ENCODE measurements around the gene MICU1. TPM values are rescaled to one million over a fixed set of nuclear protein-coding genes. Genes with fewer than 3 reads are reported as not detected.

MICU1 gene
- total RNA-seq, 1 experiment from 2014 or later = 39.4 TPM

DNA sequence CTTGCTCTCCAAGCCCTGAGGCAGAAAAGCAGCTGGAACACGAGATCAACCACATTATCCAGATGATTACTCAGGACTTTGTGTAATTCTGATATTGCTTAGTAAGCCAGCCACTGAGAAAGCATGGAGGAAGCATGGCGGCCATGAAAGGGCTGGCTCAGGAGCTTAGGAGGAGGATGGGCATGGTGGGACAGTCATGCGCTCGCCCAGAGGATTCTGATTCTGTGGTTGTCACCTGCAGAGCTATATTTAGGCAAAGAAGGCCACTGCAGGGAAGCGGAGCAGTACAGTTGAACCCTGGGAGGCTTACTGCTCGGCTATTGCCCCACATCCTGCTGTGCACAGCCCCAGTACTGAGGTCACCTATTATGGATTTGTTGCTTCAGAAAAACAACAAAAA, 142.4 kb downstream of the MICU1 start:
- POLR2A ChIA-PET = no interaction called here
- no TSS peak for BruUV-seq (replicated peaks)
- DNase-seq (ENCODE audit: low read depth, low spot score) = no peak

DNA sequence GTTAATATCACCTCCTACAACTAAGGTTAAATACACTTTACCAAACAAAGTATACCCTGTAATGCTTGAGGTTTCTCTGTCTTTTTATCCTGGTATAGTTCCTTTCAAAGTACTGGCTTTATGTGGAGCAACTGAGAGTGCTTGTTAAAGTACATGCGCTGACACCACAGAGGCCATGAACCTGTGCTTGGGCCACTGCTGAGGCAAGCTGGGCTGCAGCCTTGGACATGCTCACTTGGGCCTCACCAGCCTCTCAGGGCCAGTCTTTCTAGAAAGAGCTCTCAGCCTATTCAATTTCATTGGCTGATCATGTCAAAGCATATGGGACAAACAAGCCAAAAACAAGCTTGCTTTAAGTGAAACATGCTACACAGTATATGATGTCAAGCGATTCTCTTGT, 145.0 kb downstream of the MICU1 start:
- BruUV-seq (replicated peaks) = no TSS peak
- DNase-seq (ENCODE audit: low read depth, low spot score) (no peak), ATAC-seq (no peak)
- no peaks in the 10 kb centered on the region for H3K27me3 ChIP-seq (ENCODE audit: insufficient read depth, low read length)
- no peaks in the 10 kb centered on the region for H3K9me3 ChIP-seq (ENCODE audit: control insufficient read depth in 1 of 2, insufficient read depth in 1 of 2, low read depth in 1 of 2, low read length in 2 of 2)
- no peak overlapping the region for H3K9ac ChIP-seq (ENCODE audit: low read length)
- POLR2A ChIA-PET = no interaction called here
- H3K79me2 ChIP-seq (ENCODE audit: insufficient read depth, low read length) = no peaks in the 10 kb centered on the region
- H3K4me3 ChIP-seq (replicated peaks in 1 of 2; ENCODE audit: low read depth in 1 of 2, low read length in 2 of 2) = no peak overlapping the region
- no peak overlapping the region for H3K4me2 ChIP-seq (ENCODE audit: low read length)
- no peaks in the 10 kb centered on the region for H3K4me1 ChIP-seq (ENCODE audit: control insufficient read depth in 1 of 2, insufficient read depth in 2 of 2, low read length in 2 of 2)
- intact Hi-C loops (cut with micrococcal nuclease) = no loop called here
- no peak overlapping the region for H3K27ac ChIP-seq (ENCODE audit: low read depth, low read length)
- no peaks in the 10 kb centered on the region for H4K20me1 ChIP-seq (ENCODE audit: insufficient read depth)
- 0 out of 4 replicates have a peak, but pooled peaks cover 0 to 5% of the 10 kb centered on the region in 2 experiments for H3K36me3 ChIP-seq (ENCODE audit: control insufficient read depth in 1 of 2, insufficient read depth in 2 of 2, low read length in 2 of 2)
- no peaks in the 10 kb centered on the region for H3K9me2 ChIP-seq (ENCODE audit: insufficient read depth)
- H2AFZ ChIP-seq (ENCODE audit: low read depth, low read length, poor library complexity, severe bottlenecking) = no peak overlapping the region
- RAD21 ChIA-PET (ENCODE audit: low non-redundant PET in 1 of 2, low total read pairs in 2 of 2, uncharacterized antibody in 2 of 2, unreplicated experiment in 2 of 2) = no interaction called here
- CTCF ChIA-PET = no interaction called here
- TF ChIP-seq SP1 (IDR thresholded peaks at IDR 0.05; ENCODE audit: low read depth) (no peak), SRF (IDR thresholded peaks at IDR 0.05; ENCODE audit: low read depth) (no peak), CEBPB (IDR thresholded peaks at IDR 0.05; ENCODE audit: low read depth) (no peak), ELF1 (IDR thresholded peaks at IDR 0.05; ENCODE audit: borderline replicate concordance, low read depth) (no peak), CBX3 (IDR thresholded peaks at IDR 0.05; ENCODE audit: low read depth) (no peak), POLR2A (IDR thresholded peaks at IDR 0.05; ENCODE audit: borderline replicate concordance, extremely low read depth, insufficient read depth, insufficient read length) (no peak), FOSL1 (IDR thresholded peaks at IDR 0.05; ENCODE audit: low read depth) (no peak), ZNF274 (IDR thresholded peaks at IDR 0.05; ENCODE audit: low read depth, low read length) (no peak), EZH2phosphoT487 (IDR thresholded peaks at IDR 0.05; ENCODE audit: borderline replicate concordance) (no peak), RAD21 (IDR thresholded peaks at IDR 0.05; ENCODE audit: low read depth) (no peak), POLR2AphosphoS5 (IDR thresholded peaks at IDR 0.05; ENCODE audit: low read depth, low read length) (no peak), EZH2 (IDR thresholded peaks at IDR 0.05) (no peak), JUND (IDR thresholded peaks at IDR 0.05) (no peak), ZFX (IDR thresholded peaks at IDR 0.05) (no peak), EGR1 (IDR thresholded peaks at IDR 0.05; ENCODE audit: low read depth) (no peak)
- TF ChIP-seq, protein P1, sequence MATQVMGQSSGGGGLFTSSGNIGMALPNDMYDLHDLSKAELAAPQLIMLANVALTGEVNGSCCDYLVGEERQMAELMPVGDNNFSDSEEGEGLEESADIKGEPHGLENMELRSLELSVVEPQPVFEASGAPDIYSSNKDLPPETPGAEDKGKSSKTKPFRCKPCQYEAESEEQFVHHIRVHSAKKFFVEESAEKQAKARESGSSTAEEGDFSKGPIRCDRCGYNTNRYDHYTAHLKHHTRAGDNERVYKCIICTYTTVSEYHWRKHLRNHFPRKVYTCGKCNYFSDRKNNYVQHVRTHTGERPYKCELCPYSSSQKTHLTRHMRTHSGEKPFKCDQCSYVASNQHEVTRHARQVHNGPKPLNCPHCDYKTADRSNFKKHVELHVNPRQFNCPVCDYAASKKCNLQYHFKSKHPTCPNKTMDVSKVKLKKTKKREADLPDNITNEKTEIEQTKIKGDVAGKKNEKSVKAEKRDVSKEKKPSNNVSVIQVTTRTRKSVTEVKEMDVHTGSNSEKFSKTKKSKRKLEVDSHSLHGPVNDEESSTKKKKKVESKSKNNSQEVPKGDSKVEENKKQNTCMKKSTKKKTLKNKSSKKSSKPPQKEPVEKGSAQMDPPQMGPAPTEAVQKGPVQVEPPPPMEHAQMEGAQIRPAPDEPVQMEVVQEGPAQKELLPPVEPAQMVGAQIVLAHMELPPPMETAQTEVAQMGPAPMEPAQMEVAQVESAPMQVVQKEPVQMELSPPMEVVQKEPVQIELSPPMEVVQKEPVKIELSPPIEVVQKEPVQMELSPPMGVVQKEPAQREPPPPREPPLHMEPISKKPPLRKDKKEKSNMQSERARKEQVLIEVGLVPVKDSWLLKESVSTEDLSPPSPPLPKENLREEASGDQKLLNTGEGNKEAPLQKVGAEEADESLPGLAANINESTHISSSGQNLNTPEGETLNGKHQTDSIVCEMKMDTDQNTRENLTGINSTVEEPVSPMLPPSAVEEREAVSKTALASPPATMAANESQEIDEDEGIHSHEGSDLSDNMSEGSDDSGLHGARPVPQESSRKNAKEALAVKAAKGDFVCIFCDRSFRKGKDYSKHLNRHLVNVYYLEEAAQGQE (IDR thresholded peaks at IDR 0.05; ENCODE audit: low read depth) = no peak
- TF ChIP-seq, protein P2, sequence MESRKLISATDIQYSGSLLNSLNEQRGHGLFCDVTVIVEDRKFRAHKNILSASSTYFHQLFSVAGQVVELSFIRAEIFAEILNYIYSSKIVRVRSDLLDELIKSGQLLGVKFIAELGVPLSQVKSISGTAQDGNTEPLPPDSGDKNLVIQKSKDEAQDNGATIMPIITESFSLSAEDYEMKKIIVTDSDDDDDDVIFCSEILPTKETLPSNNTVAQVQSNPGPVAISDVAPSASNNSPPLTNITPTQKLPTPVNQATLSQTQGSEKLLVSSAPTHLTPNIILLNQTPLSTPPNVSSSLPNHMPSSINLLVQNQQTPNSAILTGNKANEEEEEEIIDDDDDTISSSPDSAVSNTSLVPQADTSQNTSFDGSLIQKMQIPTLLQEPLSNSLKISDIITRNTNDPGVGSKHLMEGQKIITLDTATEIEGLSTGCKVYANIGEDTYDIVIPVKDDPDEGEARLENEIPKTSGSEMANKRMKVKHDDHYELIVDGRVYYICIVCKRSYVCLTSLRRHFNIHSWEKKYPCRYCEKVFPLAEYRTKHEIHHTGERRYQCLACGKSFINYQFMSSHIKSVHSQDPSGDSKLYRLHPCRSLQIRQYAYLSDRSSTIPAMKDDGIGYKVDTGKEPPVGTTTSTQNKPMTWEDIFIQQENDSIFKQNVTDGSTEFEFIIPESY (IDR thresholded peaks at IDR 0.05; ENCODE audit: extremely low read depth, insufficient replicate concordance, low read length) = no peak

More for the DNA sequence above, 142.4 kb downstream of the MICU1 start:
- Histone ChIP-seq H2AFZ (ENCODE audit: low read depth, low read length, poor library complexity, severe bottlenecking) (no peak overlapping the region), H3K9ac (ENCODE audit: low read length) (no peak overlapping the region), H3K4me3 (replicated peaks in 1 of 2; ENCODE audit: low read depth in 1 of 2, low read length in 2 of 2) (no peak overlapping the region), H3K36me3 (ENCODE audit: control insufficient read depth in 1 of 2, insufficient read depth in 2 of 2, low read length in 2 of 2) (no peaks in the 10 kb centered on the region), H3K4me2 (ENCODE audit: low read length) (no peak overlapping the region), H3K4me1 (ENCODE audit: control insufficient read depth in 1 of 2, insufficient read depth in 2 of 2, low read length in 2 of 2) (no peaks in the 10 kb centered on the region), H3K9me2 (ENCODE audit: insufficient read depth) (no peaks in the 10 kb centered on the region), H3K27me3 (ENCODE audit: insufficient read depth, low read length) (no peaks in the 10 kb centered on the region), H3K79me2 (ENCODE audit: insufficient read depth, low read length) (no peaks in the 10 kb centered on the region), H3K27ac (ENCODE audit: low read depth, low read length) (no peak overlapping the region), H4K20me1 (ENCODE audit: insufficient read depth) (no peaks in the 10 kb centered on the region), H3K9me3 (ENCODE audit: control insufficient read depth in 1 of 2, insufficient read depth in 1 of 2, low read depth in 1 of 2, low read length in 2 of 2) (no peaks in the 10 kb centered on the region)
- TF ChIP-seq CEBPB (IDR thresholded peaks at IDR 0.05; ENCODE audit: low read depth) = no peak
- no peak for TF ChIP-seq SIN3A (IDR thresholded peaks at IDR 0.05; ENCODE audit: low read depth)
- no peak for TF ChIP-seq ELF1 (IDR thresholded peaks at IDR 0.05; ENCODE audit: borderline replicate concordance, low read depth)
- no peak for TF ChIP-seq EZH2 (IDR thresholded peaks at IDR 0.05)
- no peak for TF ChIP-seq SP1 (IDR thresholded peaks at IDR 0.05; ENCODE audit: low read depth)
- no peak for TF ChIP-seq SRF (IDR thresholded peaks at IDR 0.05; ENCODE audit: low read depth)
- no peak for TF ChIP-seq POLR2A (IDR thresholded peaks at IDR 0.05; ENCODE audit: borderline replicate concordance, extremely low read depth, insufficient read depth, insufficient read length)
- CTCF ChIA-PET = no interaction called here
- intact Hi-C loops (cut with micrococcal nuclease) = no loop called here
- ATAC-seq = no peak
- RAD21 ChIA-PET (ENCODE audit: low non-redundant PET in 1 of 2, low total read pairs in 2 of 2, uncharacterized antibody in 2 of 2, unreplicated experiment in 2 of 2) = no interaction called here

Data from HCT116 (cell line).